Transverse colon (tissue), 4 donors: ENCODE measurements around the gene PPFIA1. TPM values are rescaled to one million over a fixed set of nuclear protein-coding genes. Genes with fewer than 3 reads are reported as not detected.

Experiments used
- DNase-seq: peaks from one replicate; pipeline ENCODE4 v3.0.0-alpha.2; 2019
- H3K27ac ChIP-seq, 4 donors: fragments of 200-600 bp; sonication (generic); 2 replicates each; pipeline ENCODE4 v1.5.1; 2016 to 2018; ENCODE audit warnings: inconsistent platforms in 4 of 4
- H3K27me3 ChIP-seq: fragments of 200-600 bp; sonication (generic); 2 replicates; pipeline ENCODE4 v1.5.1; 2017; ENCODE audit warnings: inconsistent platforms
- H3K36me3 ChIP-seq, 4 donors: fragments of 200-600 bp; sonication (generic); 2 replicates each; pipeline ENCODE4 v1.5.1; 2017 to 2019; ENCODE audit warnings: inconsistent platforms in 4 of 4
- H3K4me1 ChIP-seq, 4 donors: fragments of 200-600 bp; sonication (generic); 2 replicates each; pipeline ENCODE4 v1.5.1; 2017 to 2020; ENCODE audit warnings: inconsistent platforms in 4 of 4
- H3K4me3 ChIP-seq, 4 donors: fragments of 200-600 bp; sonication (generic); 1 replicate in 1 of 4; 2 replicates in 3 of 4; pipeline versions ENCODE4 v1.5.1 to v1.6.1; 2017 to 2019; ENCODE audit warnings: inconsistent platforms in 4 of 4
- H3K9me3 ChIP-seq, 2 donors: fragments of 200-600 bp; sonication (generic); 2 replicates each; pipeline ENCODE4 v1.5.1; 2017 to 2019; ENCODE audit warnings: inconsistent platforms in 2 of 2
- CTCF ChIP-seq, 5 experiments: fragments of 200-600 bp in 3 of 5; fragments of 450-650 bp in 2 of 5; sonication (generic) in 3 of 5; IDR thresholded peaks; 1 replicate in 2 of 5; 2 replicates in 3 of 5; pipeline ENCODE4 v1.5.1; 2016 to 2017; ENCODE audit warnings: antibody characterized with exemption in 5 of 5, inconsistent platforms in 3 of 5, mild to moderate bottlenecking in 2 of 5, moderate library complexity in 1 of 5
- EP300 ChIP-seq: sonication (generic); formaldehyde crosslinking; IDR thresholded peaks from one replicate; pipeline ENCODE4 v1.6.1; 2017; ENCODE audit warnings: antibody characterized with exemption, low read depth
- POLR2A ChIP-seq: fragments of 450-650 bp; IDR thresholded peaks from one replicate; pipeline ENCODE4 v1.6.1; 2016; ENCODE audit warnings: antibody characterized with exemption, mild to moderate bottlenecking, moderate library complexity
- POLR2AphosphoS5 ChIP-seq, 3 donors: sonication (generic); formaldehyde crosslinking; IDR thresholded peaks; one replicate each; pipeline ENCODE4 v1.6.1; 2016; ENCODE audit warnings: antibody characterized with exemption in 3 of 3
- WGBS, 2 donors: methylation state at CpG; one replicate each; pipeline ENCODE4 v1.1.5; 2018; ENCODE audit warnings: low coverage in 1 of 2; 5-methylcytosine and 5-hydroxymethylcytosine counted together
- in situ Hi-C, 4 donors: fragments of 200-750 bp; cut with MboI; loops; one replicate each; pipeline versions ENCODE4 v1.15.0 to v1.15.1; 2017; ENCODE audit warnings: low sequenced_read_pairs in 3 of 4, low pct_ligation_motif_present in 1 of 4, low pct_unique_long_range_greater_than_20kb in 1 of 4
- intact Hi-C: fragments of 100-400 bp; cut with DNase I; formaldehyde crosslinking; loops from one replicate; pipeline ENCODE4 v1.15.1; 2023; ENCODE audit warnings: low total_unique reads
- total RNA-seq, 4 donors: library from RNA; depleted of rRNA; stranded (reverse); fragments of >200 nt; gene quantifications; one replicate each; pipeline ENCODE4 v1.1.0, GENCODE V29; 2016

PPFIA1 gene
- total RNA-seq, 4 donors from 2014 or later: 42.6 to 143 (median 72.8) TPM

GRCh38 chr11:70430671-70431574 lies 160.4 kb downstream of the PPFIA1 start:
- TF ChIP-seq CTCF (IDR thresholded peaks at IDR 0.05): no peak
- TF ChIP-seq EP300: no peak
- TF ChIP-seq POLR2A: no peak
- TF ChIP-seq POLR2AphosphoS5 (IDR thresholded peaks at IDR 0.05): no peak
- DNase-seq: no peak
- Histone ChIP-seq H3K4me1 (no peaks in the 10 kb centered on the region), H3K27me3 (no peaks in the 10 kb centered on the region), H3K9me3 (no peaks in the 10 kb centered on the region), H3K4me3 (no peak overlapping the region), H3K36me3 (peaks cover 0 to 45% (median 14%) of the 10 kb centered on the region in 4 donors), H3K27ac (no peak overlapping the region)
- 94 to 98% methylated on average over 8 to 25 of the region's 25 CpGs for WGBS, 2 donors
- in situ Hi-C loops (no loop called here), intact Hi-C loops (no loop called here)

GRCh38 chr11:70431611-70432010 lies 161.1 kb downstream of the PPFIA1 start:
- TF ChIP-seq CTCF (IDR thresholded peaks at IDR 0.05) (no peak), POLR2A (no peak), EP300 (no peak), POLR2AphosphoS5 (IDR thresholded peaks at IDR 0.05) (no peak)
- no peak for DNase-seq
- H3K4me3 ChIP-seq: no peak overlapping the region
- H3K27ac ChIP-seq: no peak overlapping the region
- H3K9me3 ChIP-seq: no peaks in the 10 kb centered on the region
- intact Hi-C loops (no loop called here), in situ Hi-C loops (no loop called here)
- no peaks in the 10 kb centered on the region for H3K4me1 ChIP-seq
- H3K27me3 ChIP-seq: no peaks in the 10 kb centered on the region
- peaks cover 0 to 45% (median 15%) of the 10 kb centered on the region in 4 donors for H3K36me3 ChIP-seq
- WGBS, 2 donors: 94 to 96% methylated on average over 5 to 12 of the region's 12 CpGs

- H3K36me3 ChIP-seq: peaks cover 0 to 45% (median 15%) of the 10 kb centered on the region in 4 donors
- H3K9me3 ChIP-seq: no peaks in the 10 kb centered on the region
- no peak overlapping the region for H3K4me3 ChIP-seq
- WGBS, 2 donors: 76% methylated on average over 16 of the region's 16 CpGs; no CpG with 5 or more reads in 1 of the 2 donors
- no peak overlapping the region for H3K27ac ChIP-seq
- no peak for TF ChIP-seq EP300
- no peak for TF ChIP-seq POLR2AphosphoS5 (IDR thresholded peaks at IDR 0.05)
- no peak for TF ChIP-seq CTCF (IDR thresholded peaks at IDR 0.05)
- no peak for TF ChIP-seq POLR2A
- in situ Hi-C loops (no loop called here), intact Hi-C loops (no loop called here)
- no peaks in the 10 kb centered on the region for H3K27me3 ChIP-seq
- no peak for DNase-seq
- no peaks in the 10 kb centered on the region for H3K4me1 ChIP-seq
These were observed 161.6 kb downstream of the PPFIA1 start for GRCh38 chr11:70432065-70432464.

DNA sequence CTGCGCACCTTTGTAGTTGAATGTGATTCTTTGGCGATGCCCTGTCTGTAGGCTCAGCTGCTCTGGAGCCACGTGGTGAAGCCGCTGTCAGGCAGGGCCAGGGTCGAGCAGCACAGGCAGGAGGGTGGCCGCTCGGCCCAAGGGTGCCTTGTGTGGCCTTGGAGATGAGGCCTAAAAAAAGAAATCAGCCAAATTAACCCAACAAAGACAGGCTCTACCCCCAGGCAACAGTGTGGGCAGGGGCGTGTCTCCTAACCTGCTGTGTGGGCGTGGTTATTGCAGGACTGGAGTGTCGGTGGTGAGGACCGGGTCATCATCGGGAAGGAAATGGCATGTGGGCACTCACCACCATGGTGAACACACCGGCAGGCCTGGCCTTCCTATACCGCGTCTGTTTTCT lies 162.1 kb downstream of the PPFIA1 start:
- Histone ChIP-seq H3K27ac (no peak overlapping the region), H3K9me3 (no peaks in the 10 kb centered on the region), H3K36me3 (peaks cover 0 to 45% (median 15%) of the 10 kb centered on the region in 4 donors), H3K27me3 (no peaks in the 10 kb centered on the region), H3K4me3 (no peak overlapping the region), H3K4me1 (no peaks in the 10 kb centered on the region)
- TF ChIP-seq POLR2A: no peak
- TF ChIP-seq POLR2AphosphoS5 (IDR thresholded peaks at IDR 0.05): no peak
- TF ChIP-seq CTCF (IDR thresholded peaks at IDR 0.05): no peak
- no peak for TF ChIP-seq EP300
- in situ Hi-C loops (no loop called here), intact Hi-C loops (no loop called here)
- no peak for DNase-seq
- 89% methylated on average over 15 of the region's 15 CpGs; no CpG with 5 or more reads in 1 of the 2 donors for WGBS, 2 donors
